ENCODE data around the gene C17orf113.
"Not testable (repeated sequence)": the region's sequence is repeated elsewhere in the genome, so short reads cannot be mapped to it uniquely, and the experiment has no call there.

The C17orf113 gene

DNA sequence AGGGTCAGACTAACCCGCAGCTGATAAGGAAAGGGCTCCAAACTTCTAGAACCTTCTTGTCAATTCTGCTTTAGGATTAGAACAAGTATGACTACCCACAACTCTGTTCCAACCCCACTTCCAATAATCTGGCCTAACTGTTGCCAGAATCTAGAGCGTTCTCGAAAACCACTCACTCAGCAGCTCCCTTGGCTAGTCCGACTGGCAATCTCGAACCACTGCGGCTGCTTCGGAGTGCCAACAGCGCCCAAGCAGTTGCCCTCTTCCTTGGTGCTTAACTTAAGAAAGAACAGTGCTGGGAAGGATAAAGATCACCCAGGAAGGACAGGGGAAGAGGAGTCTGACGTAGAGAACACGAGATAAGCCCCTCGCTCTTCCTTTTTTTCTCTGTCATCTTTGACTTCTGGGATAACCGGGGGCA is 34.0 kb downstream of the C17orf113 start:
- DNase-seq, result no peak

DNA sequence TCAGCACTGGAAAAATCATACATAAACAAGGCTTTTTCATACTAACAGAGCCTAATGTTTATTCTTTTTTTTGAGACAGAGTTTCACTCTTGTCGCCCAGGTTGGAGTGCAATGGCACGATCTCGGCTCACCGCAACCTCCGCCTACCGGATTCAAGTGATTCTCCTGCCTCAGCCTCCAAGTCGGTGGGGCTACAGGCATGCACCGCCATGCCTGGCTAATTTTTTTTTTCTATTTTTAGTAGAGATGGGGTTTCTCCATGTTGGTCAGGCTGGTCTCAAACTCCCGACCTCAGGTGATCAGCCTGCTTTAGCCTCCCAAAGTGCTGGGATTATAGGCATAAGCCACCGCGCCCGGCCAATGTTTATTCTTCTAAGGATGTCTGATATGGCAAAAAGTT is 36.7 kb downstream of the C17orf113 start:
- not testable (repeated sequence) for DNase-seq

DNA sequence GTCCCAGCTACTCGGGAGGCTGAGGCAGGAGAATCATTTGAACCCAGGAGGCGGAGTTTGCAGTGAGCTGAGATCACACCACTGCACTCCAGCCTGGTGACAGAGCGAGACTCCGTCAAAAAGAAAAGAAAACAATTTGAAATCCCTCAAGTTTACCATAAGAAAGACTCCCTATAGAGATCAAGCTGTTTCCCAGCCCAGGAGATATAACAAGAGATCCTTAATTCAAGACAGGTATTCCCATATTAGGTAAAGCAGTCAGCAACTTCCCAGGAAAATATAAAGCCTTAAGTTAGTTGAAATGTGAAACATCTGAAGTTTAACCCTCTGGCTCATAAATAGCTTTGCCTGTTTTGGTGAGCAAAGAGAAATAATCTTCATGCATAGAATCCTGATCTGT is 38.0 kb downstream of the C17orf113 start:
- not testable (repeated sequence) for DNase-seq

DNA sequence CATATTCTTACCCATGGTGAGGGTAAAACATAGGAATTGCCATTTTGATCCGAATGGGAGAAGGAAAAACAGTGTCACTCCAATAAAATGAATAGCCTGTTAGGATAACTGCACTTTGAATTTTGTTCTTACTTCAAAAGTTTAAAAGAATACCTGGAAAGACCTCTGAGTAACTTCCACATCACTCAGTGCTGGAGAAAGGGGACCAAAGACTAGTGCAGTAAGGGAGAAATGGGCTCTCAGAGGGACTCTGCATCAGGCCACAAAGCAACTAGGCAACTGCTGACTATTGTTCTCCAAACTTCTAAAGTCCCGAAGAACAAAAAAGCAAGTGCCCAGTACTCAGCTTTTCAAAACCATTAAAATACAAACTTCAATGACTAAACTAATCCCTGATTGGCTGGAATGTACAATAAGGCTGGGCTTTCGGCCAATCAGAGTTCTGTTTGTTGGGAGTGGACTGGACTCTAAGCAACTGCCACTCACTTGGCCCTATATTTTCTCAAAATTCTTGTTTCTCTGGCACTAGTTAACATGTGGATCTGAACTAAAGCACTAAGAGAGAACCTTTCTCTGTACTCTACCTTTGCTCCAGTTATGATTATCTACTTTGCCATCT is 39.4 kb downstream of the C17orf113 start:
- no peak for DNase-seq

DNA sequence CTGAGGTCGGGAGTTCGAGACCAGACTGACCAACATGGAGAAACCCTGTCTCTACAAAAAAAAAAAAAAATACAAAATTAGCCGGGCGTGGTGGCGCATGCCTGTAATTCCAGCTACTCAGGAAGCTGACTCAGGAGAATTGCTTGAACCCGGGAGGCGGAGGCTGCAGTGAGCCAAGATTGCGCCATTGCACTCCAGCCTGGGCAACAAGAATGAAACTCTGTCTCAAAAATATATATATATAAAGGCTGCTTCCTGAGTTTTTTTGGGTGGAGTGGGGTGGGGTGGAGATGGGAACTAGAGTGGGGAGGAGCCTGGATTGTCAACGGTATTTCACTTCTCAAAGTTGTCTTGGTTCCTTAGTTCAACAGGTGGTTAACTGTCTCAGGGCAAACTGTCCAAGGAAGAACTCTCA is 40.1 kb downstream of the C17orf113 start:
- DNase-seq, result not testable (repeated sequence)

DNA sequence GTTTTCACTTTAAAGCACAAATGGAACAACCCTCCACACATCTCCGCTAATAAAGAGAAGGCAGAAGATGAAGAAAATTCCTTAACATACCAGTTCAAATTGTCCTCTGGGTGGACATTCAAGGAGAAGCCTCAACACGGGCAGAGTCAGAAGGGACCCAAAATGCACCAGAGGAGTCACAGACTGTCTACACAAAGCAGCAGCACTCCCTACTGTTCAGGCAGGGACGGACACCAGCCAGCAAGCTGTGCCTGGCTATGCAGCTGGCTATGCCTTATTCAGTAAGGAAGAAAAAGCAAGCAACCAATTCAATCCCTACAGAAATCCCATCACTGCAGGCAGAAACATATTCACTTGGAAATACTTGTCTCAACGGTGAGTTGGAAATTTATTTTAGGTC is 41.2 kb downstream of the C17orf113 start:
- no peak for DNase-seq

DNA sequence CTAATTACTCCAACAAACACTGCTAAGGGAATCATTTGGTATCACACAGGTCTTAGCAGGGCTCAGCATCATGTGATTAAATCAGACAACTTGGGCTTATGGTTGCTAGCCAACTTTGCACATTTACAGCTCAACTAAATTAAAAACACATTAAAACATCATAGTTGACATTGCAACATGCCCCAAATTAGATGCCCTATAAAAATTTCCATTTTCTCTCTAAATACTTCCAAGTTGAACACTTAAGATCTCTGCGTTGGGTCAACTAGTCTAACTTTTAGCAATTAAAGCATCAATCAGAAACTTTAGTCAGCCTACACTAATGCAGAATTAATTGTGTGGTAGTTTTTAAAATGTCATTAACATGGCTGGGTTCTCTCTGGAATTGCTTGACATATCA is 45.2 kb downstream of the C17orf113 start:
- DNase-seq, result no peak

DNA sequence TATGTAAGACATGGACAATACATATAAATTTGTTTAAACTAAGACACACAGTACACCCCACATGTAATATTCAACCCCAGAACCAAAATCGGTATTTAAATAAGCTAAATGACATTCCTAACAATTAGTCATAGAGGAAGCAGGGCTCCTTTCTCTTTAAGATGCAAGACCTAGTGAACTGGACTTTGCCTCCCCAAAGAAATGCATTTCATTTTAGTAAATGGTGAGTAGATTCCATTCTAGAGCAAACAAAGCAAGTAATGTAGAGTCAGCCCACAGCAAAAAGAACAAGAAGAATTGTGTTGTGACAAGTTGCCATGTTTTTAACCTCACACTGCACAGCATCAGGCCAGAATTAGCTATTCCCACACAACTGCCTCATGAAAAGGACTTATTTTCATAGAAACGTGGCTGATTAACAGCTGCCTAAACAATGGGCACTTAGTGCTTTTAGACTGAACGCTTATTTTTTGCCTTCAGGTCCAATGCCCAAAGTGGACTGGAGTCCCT is 47.6 kb downstream of the C17orf113 start:
- DNase-seq, result no peak

DNA sequence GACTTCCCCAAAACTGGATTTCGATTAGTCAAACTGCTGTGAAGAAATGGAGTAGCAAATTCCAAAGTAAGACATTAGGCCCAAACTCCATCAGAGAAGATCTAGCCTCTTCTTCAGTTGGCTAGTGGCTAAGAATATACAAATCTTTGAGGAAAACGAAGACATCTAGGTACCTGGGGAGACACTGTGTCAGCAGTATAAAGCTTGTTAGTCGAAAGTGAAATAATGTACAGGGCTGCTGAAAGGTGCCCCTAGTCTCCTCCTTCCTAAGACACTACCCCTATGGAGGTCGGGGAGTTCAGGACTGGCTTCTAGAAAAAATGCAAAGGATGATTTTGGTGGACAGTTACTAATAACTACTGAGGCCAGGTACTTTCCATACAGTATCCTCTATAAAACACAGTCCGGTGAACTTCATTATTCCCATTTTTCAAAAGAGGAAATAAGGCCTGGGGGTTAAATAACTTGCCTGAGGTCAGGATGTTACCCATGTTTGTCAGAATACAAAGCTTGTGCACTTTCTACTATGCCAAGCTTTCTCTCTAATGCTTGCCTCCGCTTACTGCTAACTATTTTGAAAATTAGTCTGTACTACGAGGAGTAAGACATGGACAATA is 48.1 kb downstream of the C17orf113 start:
- DNase-seq, result no peak

DNA sequence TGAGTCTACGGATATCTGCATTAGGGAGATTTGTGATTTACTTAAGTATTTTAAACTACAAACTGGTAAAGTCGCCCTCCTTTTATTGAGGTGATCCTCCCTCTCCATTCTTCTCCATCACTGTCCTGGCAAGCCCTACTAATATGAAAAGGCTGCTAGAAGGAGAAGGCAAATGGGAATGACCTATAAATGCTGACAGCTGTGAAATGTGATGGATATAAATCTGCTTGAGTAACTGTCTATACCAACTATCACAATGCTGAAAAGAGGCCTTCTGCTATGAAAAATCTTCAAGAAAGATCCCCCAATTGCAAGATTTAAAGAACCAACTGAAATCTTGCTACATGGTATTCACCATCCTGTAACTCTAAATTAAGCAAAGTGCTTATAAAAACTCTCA is 48.7 kb downstream of the C17orf113 start:
- no peak for DNase-seq

DNA sequence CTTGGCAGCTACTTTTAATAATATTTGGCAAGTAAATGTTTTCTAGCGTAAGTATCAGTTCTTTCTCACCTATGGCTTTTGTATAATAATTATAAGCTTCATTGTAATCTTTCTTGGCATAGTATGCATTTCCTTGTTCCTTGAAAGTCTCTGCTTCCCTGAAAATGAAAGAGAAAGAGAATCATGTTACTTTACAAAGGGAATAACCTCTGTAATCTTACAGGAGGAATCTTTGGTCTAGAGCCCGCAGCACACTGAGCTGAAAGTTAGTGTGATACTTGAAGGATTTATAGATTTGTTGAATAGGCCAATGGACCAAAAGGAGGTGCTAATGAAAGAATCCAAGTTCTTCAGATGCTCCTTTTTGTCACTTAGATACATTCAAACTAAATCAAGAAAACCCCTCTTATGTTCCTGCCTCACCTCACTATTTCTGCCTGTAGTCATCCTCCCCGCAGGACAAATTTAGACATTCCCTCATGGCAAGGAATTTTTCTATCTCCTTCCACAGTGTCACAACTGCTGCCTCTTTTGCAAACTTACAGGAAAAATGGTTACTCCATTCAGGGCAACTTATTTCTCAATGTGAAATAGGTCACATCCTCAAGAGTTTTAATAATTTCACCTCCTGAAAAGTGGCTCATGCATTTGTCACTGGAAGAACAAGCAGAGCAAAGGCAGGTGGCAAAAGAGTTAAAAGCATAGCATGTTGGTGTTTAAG is 49.8 kb downstream of the C17orf113 start:
- no peak for DNase-seq

DNA sequence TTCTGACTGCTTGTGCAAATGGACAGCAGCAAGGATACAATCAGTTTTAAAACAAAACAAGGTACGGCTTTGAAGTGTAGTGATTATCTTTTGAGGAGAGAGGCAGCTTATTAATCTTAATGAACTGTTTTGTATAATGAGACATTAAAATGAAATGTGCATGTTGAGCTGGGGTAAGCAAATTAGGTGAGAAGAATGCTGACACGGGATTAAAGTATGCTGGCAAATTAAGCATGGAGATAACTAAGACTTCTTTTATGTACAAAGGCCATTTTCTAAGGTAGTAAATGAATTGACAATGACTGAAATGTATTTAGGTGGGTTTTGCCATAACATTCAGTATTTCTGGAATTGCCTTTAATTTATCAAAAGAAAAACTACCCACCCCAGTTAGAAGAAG is 51.9 kb downstream of the C17orf113 start:
- DNase-seq, result no peak

DNA sequence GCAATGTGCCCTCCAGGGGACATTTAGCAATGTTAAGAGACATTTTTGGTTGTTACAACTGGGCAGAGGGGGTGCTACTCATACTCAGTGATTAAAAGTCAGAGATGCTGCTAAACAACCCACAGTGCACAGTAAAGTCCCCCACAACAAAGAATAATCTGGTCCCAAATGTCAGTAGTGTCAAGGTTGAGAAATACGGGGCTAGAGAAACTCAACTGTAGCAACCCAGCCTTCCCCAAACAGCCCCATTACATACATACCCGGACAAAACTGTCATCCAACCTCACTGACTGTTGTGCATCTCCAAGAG is 53.6 kb downstream of the C17orf113 start:
- DNase-seq, result no peak

DNA sequence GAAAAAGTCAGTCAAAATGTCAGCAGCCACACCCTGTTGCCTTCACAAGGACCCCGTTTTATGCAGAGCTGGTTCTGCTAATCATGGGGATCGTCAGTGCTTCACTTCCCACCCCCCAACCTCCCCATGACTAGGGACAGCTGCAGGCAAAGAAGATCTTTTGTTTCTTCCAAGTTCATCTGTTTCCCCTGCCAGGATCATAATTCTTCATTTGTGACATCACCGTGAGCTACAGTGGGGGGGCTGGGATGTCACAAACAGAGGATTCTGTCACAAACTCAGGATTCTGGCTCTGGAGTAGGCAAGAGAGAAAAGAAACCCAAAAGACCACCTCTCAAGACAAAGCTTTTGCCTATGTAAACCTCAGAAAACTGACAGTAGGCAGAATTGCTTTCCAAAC is 57.8 kb downstream of the C17orf113 start:
- no peak for DNase-seq

DNA sequence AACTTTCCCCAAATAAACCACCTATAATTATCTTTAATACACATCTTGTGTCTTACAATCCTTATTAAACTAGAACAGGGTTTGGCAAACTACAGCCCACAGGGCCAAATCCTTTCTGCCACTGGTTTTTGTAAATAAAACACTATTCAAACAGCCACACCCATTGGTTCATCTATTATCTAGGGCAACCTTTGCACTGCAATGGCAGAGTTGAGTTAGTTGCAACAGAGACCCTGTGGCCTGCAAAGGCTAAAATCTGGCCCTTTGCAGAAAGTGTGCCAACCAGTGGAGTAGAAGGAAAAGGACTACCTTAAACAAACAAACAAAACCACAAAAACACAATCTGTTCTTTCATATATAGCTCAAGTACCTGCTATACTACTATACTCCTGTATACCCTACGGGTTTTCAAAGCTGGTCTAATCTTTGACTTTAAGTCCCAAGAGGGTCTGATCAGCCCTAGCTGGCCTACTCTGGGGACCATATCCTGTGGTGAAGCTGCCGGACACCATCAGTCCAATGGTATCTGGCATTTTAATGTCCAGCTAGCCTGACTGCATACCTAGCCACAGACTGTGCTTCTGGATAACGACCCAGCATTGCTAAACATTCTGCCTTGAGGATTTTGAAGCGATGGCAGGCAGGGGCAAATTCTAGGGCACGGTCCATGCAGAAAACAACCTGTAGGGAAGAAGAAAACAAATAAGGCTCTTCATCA is 60.5 kb downstream of the C17orf113 start:
- no peak for DNase-seq

DNA sequence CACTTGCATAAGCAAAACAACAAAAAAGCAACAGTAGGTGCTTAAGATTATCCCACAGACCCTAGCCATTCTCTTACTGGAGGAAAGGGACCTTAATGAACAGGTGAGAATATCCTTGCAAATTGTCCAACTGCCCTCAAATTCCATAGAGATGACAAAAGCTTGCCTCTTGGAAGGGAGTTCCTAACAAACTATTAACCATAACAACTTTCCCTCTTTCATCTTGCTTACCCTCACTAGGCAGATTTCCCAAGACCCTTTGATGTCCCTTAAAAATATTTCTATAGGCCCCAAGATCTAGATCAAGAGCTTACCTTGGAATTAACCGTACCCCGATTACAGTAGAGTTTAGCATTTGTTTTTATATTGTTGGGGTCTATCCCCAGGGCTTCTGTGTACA is 62.0 kb downstream of the C17orf113 start:
- DNase-seq, result no peak
